Nucleus accumbens (tissue), 56 donors: ENCODE data around the gene SLAMF9.
"Not testable (repeated sequence)": the region's sequence is repeated elsewhere in the genome, so short reads cannot be mapped to it uniquely, and the experiment has no call there.

Experiments used
- DNase-seq, 56 donors: peaks; one replicate each; lab custom pipeline; 2025; lab: John Stamatoyannopoulos, UW

SLAMF9 gene

GRCh38 chr1:159908031-159908940 lies 45.8 kb downstream of the SLAMF9 start:
- DNase-seq = no peak

GRCh38 chr1:159906960-159907359 lies 47.1 kb downstream of the SLAMF9 start:
- DNase-seq = no peak

- DNase-seq = not testable (repeated sequence)
Measured at GRCh38 chr1:159904036-159904435, 50.0 kb downstream of the SLAMF9 start.

GRCh38 chr1:159902541-159902940 lies 51.5 kb downstream of the SLAMF9 start:
- DNase-seq = no peak
